Erythroblast (primary cell): ENCODE data around the gene NME7.
"Not testable (repeated sequence)": the region's sequence is repeated elsewhere in the genome, so short reads cannot be mapped to it uniquely, and the experiment has no call there.

Experiments used
- DNase-seq, 2 experiments: peaks; one replicate each; lab custom pipeline; 2025; lab: John Stamatoyannopoulos, UW
- GATA1 ChIP-seq: IDR thresholded peaks from 2 replicates; pipeline ENCODE4 v1.6.1; 2011; ENCODE audit warnings: low read depth, mild to moderate bottlenecking, control low read depth, low read length, moderate library complexity
- POLR2A ChIP-seq: IDR thresholded peaks from 2 replicates; pipeline ENCODE4 v1.6.1; 2011; ENCODE audit warnings: mild to moderate bottlenecking, low read length

Gene NME7

GRCh38 chr1:169367686-169368405 is at the start of gene NME7, which contains the start of gene BLZF1:
NME7 (minus strand) TSS chr1:169367797; CDS start chr1:169367710, 87 bp downstream.
BLZF1 (plus strand) TSS chr1:169368195; CDS start chr1:169369523, 1,328 bp downstream.
- TF ChIP-seq GATA1 = no peak
- TF ChIP-seq POLR2A = peak; percentile 87

GRCh38 chr1:169414952-169415351 is 47.4 kb upstream of the NME7 start:
- DNase-seq = no peak
- no peak for TF ChIP-seq GATA1
- TF ChIP-seq POLR2A = no peak

More at GRCh38 chr1:169367686-169368405, at the start of gene NME7, which contains the start of gene BLZF1:
- peak; percentile 98 for DNase-seq

GRCh38 chr1:169408340-169408739 is 40.7 kb upstream of the NME7 start:
- DNase-seq = not testable (repeated sequence)

GRCh38 chr1:169402578-169402977 is 35.0 kb upstream of the NME7 start:
- not testable (repeated sequence) for DNase-seq

- TF ChIP-seq GATA1 (no peak), POLR2A (no peak)
Measured at GRCh38 chr1:169395955-169396354, 28.4 kb upstream of the NME7 start.

GRCh38 chr1:169392406-169392805 is 24.8 kb upstream of the NME7 start:
- DNase-seq = no peak
- no peak for TF ChIP-seq POLR2A
- TF ChIP-seq GATA1 = no peak

More at GRCh38 chr1:169395955-169396354, 28.4 kb upstream of the NME7 start:
- no peak for DNase-seq

GRCh38 chr1:169390303-169390702 is 22.7 kb upstream of the NME7 start:
- TF ChIP-seq GATA1 (no peak), POLR2A (no peak)
- DNase-seq = no peak

GRCh38 chr1:169387399-169387798 is 19.8 kb upstream of the NME7 start:
- DNase-seq = no peak
- TF ChIP-seq POLR2A (no peak), GATA1 (no peak)

- no peak for DNase-seq
- TF ChIP-seq POLR2A (no peak), GATA1 (no peak)
Measured at GRCh38 chr1:169383449-169383848, 15.9 kb upstream of the NME7 start.

GRCh38 chr1:169381162-169381561 is 13.6 kb upstream of the NME7 start:
- no peak for DNase-seq
- TF ChIP-seq GATA1 (no peak), POLR2A (no peak)

- DNase-seq = peak; percentile 42 to 66
- TF ChIP-seq GATA1 (no peak), POLR2A (no peak)
Measured at GRCh38 chr1:169371404-169371803, 3.8 kb upstream of the NME7 start.

- peak; percentile 64 to 72 for DNase-seq
Measured at GRCh38 chr1:169368406-169368769, 791 bp upstream of the NME7 start.

GRCh38 chr1:169367096-169367685 is 406 bp downstream of the NME7 start:
- TF ChIP-seq GATA1 (no peak), POLR2A (no peak)
- no peak for DNase-seq

More at GRCh38 chr1:169368406-169368769, 791 bp upstream of the NME7 start:
- TF ChIP-seq POLR2A = no peak
- no peak for TF ChIP-seq GATA1

GRCh38 chr1:169364948-169365347 is 2.6 kb downstream of the NME7 start:
- TF ChIP-seq GATA1 (no peak), POLR2A (no peak)
- no peak for DNase-seq
